Activated CD4-positive, alpha-beta T cell treated with anti-CD3 and anti-CD28 coated beads, Interleukin-2, amount 50 U/mL, for 24 hours (primary cell): ENCODE measurements around the gene CNTNAP2.

Experiments used
- DNase-seq, 2 donors: peaks; one replicate each; pipeline ENCODE4 v3.0.0-alpha.2; 2020; ENCODE audit warnings: low read depth in 1 of 2, low spot score in 1 of 2

Gene CNTNAP2

GRCh38 chr7:148108381-148108780 lies 1991.8 kb downstream of the CNTNAP2 start:
- no peak for DNase-seq

DNA sequence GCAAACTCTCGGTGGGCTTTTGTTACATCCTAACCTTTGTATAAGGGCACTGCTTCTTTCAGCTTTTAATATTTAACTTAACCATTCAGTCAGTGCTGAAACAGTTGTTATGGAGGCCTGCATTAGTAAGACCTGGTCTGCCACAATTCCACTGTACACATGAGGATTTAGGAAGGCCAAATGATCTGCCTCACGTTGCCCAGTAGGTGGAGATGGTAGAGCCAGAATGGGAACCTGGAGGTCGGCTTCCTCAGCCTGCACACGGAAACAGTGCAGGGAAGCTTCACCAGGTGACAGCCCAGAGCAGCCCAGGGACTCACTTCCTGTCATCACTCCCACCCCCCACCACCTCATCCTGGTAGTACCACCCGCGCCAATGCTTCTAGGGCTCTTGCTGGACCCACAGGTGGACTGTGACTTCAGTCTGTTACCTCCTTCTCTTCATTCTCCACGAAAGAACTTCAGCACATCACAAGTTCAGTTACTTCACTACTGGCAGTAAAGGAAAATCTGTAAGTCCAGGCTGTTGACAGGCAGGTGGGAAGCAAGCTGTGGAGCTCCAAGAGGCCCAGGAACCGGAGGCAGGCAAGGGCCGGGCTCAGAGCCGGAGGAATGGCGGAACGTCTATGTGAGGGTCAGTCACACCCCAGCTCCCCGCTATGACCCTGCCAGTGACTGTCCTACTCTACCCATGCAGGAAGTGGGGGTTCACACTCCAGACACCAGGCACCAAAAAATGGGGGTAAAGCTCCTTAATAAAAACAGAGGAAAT lies 1993.7 kb downstream of the CNTNAP2 start:
- DNase-seq, result no peak

GRCh38 chr7:148114804-148115203 lies 1998.2 kb downstream of the CNTNAP2 start:
- no peak for DNase-seq

DNA sequence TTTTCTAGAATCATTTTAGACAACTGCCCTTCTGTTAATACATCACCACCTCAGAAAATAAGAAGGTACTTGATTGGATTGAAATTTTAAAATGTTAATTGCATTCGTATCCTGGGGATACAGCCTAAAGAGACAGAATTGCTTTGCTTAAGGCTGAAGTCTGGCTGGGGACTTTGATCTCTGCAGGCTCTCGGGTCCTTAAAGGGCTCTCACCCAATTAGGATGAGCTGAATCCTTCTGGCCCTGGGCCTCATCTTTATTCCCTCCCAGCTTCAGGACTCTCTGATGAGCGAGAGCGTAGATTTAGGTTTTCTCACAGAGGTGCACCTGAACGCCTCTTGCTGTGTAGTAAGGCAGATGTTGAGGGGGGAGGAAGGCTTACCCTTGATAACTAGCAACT lies 1998.7 kb downstream of the CNTNAP2 start:
- no peak for DNase-seq

- no peak for DNase-seq
Measured at GRCh38 chr7:148116195-148116594, 1999.6 kb downstream of the CNTNAP2 start.

DNA sequence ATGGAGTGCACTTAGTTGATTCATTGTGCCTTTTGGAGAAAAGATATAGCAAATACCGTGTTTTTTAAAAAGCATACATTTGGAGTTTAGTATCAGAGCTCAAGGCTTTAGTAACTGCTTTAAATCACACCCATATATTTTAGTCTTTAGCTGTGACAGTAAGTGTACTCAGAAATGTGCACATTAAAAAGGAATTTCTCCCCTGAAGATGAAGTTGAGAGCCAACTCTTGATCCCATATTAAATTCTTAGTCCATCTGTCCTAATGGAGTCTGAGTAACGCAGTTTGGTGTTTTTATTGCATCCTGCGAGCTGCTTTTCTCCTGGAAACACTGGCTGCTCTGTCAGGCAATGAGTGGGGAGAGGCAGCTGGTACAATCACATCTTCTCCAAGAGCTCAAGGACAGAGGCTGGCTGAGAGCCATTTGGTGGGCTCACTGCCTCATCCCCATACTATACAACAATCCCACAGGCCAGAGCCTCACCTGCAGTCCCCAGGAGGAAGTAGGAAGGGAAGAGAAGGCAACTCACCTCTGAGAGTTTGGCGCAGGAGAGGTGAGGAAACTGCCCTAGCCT lies 2000.3 kb downstream of the CNTNAP2 start:
- no peak for DNase-seq

- DNase-seq, result no peak
Measured at GRCh38 chr7:148118371-148118770, 2001.8 kb downstream of the CNTNAP2 start.

DNA sequence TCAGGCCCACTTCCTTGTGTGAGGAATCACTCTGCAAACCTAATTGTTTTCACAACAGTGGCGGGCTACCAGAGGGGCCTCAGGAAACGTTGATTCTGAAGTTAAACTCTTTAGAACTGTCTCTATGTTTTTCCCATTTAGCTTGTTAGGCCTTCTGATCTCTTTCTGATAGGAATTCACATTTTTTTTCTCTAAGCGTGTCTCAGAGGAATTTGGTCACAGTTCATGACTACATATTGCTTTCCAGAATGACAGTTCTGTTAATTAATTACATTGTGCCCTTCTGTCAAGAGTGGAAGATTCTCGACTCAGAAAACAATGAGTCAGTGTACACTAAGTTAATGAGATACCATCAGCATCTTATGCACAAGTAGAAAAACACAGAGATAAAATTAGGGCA lies 2004.8 kb downstream of the CNTNAP2 start:
- no peak for DNase-seq

DNA sequence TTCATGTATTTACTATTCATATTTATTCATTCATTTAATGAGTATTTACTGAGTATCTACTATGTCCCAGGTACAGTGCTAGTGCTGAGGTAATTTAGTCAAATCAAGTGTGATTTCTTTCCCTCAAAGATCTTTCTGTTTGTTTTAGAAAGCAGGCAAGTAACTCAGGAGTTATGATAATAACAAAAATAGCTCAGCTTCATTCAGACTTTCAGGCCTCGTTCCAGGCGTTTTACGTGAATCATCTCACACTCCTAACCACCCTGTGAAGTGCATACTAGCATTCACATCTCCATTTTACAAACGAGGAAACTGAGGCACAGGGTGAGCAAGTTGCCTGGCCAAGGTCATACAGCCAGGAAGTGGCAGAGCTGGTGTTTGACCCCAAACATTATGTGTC lies 2005.2 kb downstream of the CNTNAP2 start:
- DNase-seq, result no peak

GRCh38 chr7:148124477-148124876 lies 2007.9 kb downstream of the CNTNAP2 start:
- no peak for DNase-seq

DNA sequence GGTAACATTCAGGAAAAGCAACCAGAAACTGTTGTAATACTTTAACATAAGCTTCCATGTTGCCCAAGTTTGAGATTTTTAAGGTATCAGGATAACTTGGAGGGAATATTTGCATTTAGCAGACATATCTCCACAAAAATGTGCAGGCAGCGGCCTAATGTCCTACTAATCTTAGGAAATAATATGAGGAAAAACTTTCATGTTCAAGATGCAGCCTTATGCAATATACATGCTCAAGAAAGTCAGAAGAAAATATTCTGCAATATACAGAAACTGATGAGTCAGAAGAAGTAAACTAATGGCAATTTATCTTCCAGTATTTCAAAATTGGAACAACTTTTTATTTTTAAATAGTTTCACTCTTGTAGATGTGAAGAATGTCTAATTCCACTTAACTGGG lies 2010.8 kb downstream of the CNTNAP2 start:
- no peak for DNase-seq

GRCh38 chr7:148129023-148129422 lies 2012.4 kb downstream of the CNTNAP2 start:
- no peak for DNase-seq

DNA sequence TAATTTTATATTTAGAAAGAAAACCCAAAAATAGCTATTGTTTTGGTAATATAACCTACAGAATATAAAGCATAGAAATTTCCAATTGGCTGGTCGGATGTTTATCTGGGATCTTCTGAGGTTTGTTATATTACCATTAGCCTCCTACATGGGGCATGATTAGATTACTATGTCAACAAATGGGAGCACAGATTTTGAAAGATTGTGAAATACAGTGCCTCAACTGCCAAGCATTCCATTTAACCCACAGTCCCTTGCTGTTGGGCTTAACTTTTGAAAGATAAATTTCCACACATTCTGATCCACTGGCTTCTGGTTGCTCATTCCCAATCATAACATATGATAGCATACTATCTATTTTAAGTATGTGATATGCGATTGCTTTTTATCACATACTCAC lies 2018.5 kb downstream of the CNTNAP2 start:
- no peak for DNase-seq

DNA sequence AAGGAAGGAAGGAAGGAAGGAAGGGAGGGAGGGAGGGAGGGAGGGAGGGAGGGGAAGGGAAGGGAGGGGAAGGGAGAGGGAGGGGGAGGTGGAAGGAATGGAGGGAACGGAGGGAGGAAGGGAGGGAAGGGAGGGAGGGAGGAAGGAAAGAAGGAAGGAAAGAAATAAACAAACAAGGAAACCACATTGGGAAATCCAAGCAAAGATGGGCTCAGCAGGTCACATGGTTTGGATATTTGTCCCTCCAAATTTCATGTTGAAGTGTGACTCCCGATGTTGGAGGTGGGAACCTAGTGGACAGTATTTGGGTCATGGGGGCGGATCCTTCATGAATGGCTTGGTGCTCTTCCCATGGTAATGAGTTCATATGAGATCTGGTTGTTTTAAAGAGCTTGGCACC lies 2019.4 kb downstream of the CNTNAP2 start:
- DNase-seq, result no peak

DNA sequence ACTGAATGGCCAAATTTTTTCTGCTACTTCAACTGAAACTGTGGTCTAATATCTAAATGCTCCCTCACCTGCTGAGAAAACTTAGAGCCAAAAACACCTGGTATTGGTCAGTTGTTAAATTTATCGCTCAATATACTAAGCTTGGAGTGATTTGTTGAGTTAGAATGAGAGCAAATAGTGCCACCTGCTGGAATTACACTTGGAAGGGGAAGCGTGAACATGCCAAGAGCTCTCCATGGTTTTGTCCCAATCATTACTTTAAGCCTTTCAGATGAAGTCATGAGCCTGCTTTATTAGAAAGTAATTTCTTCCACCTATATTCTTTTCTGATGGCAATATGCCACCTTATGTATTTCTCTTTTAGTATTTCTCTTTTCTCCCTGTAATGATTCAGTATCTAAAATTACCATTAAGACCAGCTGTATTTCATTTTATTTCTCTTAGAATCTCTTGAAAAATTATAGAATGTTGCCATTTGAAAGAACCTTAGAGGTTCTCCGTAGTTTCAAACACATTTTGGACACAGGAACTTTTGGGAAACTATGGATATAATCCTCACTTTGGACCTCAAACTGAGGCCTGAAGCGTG lies 2026.2 kb downstream of the CNTNAP2 start:
- no peak for DNase-seq

DNA sequence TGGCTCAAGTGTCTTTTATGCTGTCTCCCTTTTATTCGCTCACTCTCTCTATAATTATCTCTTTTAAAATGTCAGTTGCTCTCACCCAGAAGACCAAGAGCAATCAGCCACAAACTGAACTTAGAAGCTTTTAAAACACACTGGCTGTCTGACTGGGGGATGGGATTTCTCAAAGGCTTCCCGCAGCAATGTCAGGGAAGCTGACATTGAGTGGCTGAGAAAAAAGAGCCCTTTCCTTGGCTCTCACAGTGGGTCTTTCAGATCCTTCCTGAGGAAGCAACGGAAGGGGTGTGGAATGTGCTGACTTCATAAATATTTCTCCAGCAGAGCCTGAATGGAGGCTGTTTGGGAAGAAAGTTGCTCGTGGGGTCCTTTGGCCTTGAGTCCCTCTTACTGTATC lies 2028.2 kb downstream of the CNTNAP2 start:
- DNase-seq, result no peak

DNA sequence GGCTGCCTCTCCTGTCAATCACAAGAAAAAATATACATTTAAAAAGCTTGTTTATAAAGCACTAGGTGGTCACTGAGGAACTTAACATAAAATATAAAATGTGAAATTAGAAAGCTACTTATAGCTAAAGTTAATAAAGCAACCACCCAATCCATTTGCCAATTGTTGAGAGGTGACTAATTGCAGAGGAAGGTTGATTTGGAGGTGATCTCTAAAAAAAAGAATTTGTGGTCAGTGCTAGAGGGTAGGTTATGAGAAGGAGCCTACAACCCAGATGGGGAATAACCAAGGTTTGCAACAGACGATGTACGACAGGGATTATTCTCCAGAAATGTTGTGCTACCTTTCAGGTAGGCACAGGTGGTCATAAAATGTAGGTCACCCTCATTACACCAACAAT lies 2029.7 kb downstream of the CNTNAP2 start:
- DNase-seq, result no peak

DNA sequence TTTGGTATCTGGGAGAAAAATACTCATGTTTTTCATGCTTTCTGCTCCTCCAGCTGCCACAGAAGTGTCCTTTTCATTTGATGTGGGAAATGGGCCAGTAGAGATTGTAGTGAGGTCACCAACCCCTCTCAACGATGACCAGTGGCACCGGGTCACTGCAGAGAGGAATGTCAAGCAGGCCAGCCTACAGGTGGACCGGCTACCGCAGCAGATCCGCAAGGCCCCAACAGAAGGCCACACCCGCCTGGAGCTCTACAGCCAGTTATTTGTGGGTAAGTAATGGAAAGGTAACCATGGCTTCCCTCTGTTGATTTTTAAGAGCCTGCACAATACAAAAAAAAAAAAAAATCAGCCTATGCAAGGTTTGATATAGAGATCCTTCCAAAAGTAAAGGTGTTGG lies 2030.8 kb downstream of the CNTNAP2 start:
- no peak for DNase-seq

DNA sequence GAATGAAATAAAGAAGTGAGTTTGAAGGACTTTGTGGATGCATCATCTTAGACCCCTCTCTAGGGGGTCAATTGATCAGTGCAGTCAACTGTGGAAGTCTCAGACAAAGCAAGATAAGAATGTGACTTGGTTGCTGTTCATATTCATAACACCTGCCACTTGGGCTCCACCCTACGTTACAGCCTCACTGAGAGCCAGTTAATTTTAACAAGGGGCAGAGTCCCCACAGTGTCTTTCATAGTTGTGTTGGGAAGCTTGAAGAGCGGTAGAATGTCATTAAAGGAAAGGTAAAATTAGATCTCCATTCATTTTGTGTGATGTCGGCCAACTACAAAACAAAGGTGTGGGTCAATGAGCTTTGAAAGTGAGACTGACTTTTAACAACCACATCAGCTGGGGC lies 2031.9 kb downstream of the CNTNAP2 start:
- no peak for DNase-seq

DNA sequence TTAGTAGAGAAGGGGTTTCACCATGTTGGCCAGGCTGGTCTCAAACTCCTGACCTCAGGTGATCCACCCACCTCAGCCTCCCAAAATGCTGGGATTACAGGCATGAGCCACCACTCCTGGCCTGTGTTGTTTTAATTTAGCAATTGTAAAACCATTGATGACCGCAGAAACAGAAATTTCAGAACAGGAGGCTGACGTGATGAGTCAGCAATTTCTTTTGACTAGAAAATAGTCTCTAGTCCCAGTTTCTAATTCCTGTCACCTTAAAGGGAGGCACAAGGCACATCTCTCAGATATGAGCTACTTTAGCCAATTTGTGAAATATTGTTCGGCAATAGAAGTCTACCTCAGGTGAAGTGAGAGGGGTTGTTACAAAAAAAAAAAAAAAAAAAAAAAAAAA lies 2033.1 kb downstream of the CNTNAP2 start:
- DNase-seq, result no peak

GRCh38 chr7:148151778-148152177 lies 2035.2 kb downstream of the CNTNAP2 start:
- DNase-seq, result no peak

- no peak for DNase-seq
Measured at GRCh38 chr7:148153616-148154284, 2037.1 kb downstream of the CNTNAP2 start.
